ENCODE measurements around the gene OPCML. TPM values are rescaled to one million over a fixed set of nuclear protein-coding genes. Genes with fewer than 3 reads are reported as not detected.

The OPCML gene
- polyA plus RNA-seq, 10 donors = 0.84 to 2.8 (median 1.8) TPM

DNA sequence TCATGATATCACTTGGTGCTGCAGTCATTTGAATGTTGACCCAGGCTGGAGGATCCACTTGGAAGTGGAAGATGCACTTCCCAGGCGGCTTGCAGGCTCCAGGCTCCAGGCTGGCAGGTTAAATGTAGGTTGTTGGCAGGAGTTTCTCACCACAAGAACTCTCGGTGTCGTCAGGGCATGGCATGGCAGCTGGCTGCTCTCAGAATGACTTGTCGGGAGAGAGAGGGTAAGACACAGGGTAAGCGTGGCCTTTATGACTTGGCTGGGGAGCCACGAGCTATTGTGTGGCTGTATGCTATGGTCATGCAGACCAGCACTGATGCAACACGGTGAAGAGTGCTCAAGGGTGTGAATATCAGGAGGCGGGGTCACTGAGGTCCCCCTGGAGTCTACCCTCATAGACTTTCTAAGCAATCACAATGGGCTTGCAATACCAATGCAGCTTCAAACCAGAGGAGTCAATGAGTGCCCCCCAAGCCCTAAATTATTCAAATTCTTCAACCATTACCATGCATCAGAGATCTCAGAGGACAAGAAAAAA lies 1027.7 kb downstream of the OPCML start:
- no peak for DNase-seq

DNA sequence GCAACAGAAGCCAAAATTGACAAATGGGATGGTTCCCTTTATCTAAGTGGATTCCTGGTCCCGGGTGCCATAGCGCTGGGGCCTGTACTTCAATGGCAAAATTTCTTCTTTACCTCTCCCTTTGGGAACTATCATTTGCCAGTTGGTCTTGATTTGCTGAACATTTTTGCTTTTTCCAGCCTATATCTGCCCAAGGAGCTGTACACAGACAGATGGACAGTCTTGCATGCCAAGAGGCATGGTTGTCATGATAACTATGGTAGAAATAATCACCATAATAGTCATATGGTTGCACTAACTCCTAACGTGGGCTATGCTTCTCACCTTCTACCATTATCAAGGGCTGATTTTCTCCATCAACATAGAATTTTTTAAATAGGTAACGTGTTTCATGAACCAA lies 1030.9 kb downstream of the OPCML start:
- DNase-seq = no peak

DNA sequence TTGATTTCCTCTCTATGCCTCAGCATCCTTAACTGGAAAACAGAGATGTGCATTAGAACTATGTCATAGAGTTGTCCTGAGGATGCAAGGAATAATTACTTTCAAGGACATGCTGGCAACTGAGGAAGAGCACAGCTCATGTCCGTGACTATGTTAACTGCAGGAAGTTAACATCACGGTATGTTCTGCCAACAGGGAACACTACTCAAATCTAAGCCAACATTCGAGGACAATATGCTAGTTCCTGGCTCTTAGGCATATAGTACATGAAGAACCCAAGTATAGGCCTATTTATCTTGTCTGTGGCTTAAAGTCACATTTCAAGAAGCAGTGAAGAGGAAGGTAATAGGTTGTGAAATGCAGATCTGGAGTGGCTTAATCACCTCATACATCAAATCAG lies 1032.6 kb downstream of the OPCML start:
- no peak for DNase-seq

DNA sequence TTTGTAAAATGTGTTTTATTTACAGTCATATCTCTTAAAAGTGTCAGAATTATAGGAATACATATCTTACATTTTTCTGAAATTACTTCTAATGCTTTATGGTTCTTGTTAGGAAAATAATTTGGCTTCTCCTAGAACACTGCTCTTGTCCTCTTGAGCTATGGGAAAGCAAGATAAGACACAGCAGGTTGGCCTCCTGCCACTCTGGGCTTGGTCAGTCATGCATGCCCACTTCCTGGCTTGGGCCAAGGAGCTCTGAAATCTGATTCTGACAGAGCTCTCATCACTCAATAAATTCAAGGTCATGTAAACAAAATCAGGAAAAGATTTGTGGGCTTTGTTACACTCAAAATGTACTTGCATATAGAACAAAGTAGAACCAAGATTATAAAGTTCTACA lies 1036.0 kb downstream of the OPCML start:
- no peak for DNase-seq

DNA sequence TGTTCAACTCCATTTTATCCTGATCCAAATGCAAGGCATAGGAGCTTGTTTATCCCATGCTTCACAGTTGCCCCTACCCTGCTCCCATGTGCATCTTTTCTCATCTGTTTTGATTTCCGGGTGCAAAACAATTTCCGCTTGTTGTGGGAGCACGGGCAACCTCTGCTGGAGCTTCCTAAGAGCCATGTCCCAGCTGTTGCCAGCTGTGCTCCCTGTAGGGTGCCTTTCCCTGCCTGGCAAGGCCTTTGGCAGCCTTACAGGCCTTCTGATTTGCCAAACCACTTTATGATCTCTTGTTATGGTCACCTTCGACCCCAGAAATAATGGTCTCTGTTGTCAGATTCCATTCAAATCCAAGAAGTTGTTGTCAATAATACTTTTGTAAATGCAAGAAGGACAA lies 1038.5 kb downstream of the OPCML start:
- peak in 2 of 3 donors; percentile 10 to 44 for DNase-seq

DNA sequence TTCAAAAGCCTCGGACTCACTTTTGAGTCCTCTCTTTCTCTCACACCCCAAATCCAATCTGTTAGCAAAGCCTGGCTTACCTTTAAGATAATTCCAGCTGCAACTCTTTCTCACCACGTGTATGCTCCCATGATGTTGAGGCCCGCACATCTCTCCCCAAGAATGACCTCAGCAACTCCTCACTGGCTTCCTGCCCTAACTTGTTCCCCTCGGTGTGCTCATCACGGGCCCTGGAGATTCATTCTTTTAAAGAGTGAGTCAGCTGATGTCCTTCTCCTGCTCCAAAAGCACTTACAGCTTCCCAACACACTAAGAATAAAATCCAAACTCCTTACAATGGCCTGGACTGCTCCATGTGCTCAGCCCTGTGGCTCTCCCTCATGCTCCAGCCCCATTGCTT lies 1041.3 kb downstream of the OPCML start:
- DNase-seq = peak; percentile 65 to 83 (median 71)

DNA sequence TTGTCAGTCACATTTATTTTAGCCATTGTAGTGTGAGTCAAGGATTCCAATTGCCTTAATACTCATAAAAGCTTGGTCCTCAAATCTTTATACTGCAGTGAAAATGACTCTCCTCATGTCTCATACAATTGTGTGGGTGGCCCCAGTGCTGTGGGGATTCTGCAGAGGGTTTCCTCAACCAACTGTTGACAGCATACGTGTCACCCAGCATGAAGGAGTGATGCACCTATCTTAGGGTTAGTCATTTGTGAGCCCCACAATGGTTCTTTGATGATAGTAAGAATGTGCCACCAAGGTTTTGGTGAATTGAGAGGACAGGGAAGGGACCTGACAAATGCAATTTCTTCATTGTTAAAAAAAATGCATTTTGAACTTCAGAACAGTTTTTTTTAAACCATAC lies 1046.2 kb downstream of the OPCML start:
- no peak for DNase-seq

DNA sequence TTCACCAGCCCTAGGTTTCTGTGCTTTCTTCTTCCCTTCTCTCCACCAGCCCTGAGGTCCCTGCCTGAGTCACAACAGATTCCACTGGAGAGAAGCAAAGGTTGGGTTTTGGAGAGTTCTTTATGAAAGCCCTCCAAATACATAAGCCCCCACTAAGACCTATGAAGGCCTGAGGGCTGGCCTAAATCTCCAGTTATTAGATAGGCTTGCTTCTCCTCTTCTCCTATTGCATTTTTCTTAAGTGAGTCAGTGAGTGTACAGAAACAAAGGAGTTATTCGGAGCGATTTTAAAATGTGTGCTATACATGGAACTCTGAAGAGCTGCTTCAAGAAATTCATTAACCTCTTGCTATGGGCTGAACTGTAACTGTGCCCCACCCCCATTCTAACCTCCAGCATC lies 1057.3 kb downstream of the OPCML start:
- DNase-seq = no peak

DNA sequence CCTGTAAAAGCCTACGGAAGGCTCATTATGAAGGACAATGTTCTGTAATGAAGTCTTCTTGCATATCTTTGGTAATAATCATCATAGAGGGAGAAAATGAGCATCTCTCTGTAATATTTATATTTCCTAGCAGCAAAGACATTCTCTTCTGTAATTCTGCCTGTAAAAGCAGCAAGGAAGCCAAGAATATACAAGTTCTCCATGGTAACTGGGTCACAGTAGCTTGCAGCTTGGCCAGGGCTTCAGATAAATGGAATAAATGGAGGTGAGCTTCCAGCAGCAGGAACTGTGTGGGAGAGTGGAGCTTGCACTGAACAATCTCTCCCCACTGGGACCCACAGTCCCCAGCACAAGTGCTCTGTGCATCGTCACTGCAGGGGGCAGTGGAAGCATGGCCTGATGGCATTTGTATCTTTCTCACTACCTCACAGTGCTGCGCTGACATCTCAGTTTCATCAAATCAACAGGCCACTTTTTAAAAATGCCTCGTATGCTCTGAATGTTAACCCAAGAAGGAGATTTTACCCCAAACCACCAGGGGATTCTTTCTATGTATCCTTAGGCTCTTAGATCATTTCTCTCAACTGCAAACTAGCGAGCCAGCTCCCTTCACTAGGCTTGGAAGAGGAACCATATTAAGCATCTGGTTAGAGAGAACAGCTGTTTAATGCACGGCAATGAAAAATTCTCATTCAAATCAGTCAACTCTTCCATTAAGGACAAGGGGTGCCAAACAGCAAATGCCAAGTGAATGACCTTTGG lies 1059.7 kb downstream of the OPCML start:
- peak; percentile 87 to 96 (median 89) for DNase-seq

DNA sequence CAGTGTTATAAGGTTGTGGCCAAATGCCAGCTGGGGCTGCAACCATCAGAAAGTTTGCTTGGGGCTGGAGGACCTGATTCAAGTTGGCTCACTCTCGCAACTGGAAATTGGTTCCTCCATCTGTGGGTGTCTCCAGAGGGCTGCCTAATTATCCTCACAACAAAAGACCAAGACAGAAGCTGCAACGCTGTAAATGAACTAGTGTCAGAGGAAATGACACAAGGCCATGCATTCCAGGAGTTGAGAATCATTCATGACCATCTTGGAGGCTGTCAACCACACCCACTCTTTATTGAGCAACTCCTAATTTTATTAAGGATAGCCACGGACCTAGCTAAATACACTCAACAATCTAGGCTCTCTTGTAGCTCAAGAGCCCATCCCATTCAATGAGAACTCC lies 1060.8 kb downstream of the OPCML start:
- DNase-seq = peak in 1 of 3 donors; percentile 52

DNA sequence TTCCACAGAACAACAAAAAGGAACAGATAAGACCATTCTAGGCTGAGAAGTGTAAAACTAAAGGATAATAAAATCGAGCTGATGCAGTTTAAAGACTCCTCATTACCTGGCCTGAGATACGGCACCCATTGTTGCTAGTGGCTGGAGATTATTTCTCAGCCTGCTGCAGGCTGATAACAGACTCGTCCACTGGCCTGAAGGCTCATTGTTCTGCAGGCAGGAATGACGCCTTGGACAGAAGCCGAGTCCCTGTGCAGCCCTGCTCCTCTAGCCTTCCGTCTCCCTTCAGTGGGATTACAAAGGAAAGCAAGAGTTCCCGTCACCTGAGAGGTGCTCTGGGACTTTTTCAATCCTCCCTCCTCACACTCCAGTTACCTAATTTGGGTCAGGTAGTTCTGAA lies 1065.3 kb downstream of the OPCML start:
- peak in 1 of 3 donors; percentile 27 for DNase-seq

DNA sequence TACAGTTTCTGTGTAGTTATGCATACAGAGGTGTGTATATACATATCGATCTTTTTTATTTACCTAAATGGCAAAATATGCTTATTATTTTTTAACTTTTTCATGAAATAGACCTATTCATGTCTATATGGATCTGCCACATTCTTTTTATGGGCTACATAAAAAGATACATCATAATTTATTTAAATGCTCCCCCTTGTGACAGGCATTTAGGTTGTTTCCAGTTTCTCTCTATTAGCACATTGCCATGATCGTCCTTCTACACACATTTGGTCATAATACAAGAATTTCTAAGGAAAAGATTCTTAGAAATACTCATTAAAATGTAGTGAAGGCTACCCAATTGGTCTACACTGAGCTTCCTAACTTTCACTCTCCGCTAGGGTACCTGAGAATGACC lies 1067.4 kb downstream of the OPCML start:
- DNase-seq = no peak

DNA sequence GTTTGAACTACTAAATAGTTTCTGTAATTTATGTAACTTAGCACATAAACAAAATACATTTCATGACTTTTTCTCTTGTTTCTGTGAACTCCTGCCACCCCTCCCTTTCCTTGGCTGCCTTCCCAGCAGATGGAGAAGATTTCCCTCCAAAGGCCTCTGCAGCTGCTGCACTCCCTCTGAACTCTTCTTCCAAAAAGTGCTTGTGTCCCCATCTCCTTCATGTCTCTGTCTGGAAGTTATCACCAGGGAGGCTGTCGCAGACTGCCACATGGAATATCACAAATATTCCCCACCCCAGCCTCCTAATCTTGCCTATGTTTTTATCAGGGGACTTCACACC lies 1068.3 kb downstream of the OPCML start:
- DNase-seq = peak; percentile 90 to 97 (median 94)

DNA sequence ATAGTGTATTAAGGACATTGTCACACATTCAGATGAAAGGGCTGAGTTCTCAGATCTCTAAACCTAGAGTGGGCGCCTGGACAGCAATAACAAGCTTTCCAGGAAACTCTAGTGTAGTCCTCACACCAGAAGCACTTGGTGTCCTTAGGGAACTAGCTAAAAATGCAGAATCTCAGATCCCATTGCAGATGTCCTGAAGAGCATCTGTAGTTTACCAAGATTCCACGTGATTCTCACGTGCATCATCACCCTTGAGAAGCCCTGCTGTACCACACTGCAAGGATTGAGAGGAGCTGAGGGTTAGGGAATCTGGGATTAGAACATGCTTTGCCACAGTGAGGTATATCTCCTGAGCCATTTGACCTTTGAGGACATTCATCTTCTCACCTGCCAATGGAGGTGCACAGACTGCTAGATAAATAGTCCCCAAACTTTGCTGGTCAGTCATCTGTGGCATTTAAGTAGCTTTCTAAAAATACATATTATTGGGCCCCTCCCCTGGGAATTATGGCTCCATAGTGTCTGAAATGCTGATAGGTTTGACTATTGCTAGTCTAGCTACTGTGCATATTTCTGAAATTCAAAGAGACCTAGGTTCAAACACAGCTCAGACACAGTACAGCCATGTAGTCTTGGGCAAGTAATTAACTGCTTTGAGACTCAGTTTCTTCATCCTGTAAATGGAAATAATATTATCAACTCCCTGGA lies 1068.9 kb downstream of the OPCML start:
- peak in 2 of 3 donors; percentile 54 to 86 for DNase-seq

DNA sequence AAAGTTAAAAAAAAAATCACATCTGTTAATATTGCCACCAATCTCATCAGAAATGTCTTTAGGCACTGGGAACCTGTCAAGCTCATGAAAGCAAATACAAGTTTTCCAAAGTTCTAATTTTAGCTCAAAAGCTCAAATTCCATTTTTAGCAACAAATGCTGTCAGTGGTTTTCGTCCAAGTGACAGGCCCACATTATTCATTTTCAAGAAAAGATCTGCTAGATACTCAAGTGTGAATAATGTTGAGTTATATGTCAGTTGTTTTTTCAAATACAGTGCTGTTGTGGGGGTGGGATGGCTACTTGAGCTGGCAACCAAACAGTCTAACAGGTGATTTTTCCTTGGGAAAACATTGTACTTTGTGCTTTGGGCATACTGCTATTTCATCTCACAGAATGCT lies 1072.6 kb downstream of the OPCML start:
- no peak for DNase-seq

DNA sequence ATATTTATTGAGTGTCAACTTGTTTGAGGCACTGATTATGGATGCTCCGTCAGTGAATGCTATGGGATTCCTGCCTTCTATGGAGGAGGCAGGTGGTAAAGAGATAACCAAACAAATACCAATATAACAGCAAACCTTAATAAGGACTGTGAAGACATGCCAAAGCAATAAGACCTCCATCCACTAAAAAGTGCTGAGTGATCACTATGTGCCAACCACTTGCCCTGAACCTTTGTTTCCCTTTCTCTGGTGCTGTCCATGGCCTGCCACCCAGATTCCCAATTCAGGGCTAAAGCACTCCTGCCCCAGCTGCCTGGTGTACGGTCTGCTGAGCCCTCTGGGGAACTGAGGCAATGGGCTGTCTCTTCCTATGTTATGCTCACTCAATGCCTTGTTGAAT lies 1074.9 kb downstream of the OPCML start:
- DNase-seq = no peak

DNA sequence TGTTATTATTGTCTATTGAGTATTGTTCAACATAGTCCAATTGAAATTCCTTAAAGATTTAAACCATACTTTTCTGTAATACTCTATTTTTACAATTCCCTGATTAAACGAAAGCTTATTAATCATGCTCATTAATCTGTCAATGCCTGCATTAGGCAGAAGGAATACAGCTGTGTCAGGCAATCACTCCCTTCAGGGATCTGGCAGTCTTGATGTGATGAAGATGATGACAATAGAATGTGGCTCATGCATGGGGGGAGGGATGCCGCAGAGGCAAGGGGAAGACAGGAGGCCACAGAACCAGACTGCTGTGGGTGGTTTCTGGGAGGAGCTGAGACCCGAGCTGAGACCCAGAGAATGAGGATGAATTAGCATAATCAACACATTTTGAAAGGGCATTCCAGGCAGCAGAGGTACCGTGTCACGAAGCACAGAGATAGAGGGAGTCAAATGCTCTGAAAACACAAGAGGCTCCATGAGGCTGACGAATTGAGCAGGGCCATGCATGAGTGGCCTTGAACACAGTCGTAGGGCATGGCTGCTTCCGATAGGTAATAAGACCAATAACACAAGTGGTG lies 1075.5 kb downstream of the OPCML start:
- peak in 1 of 3 donors; percentile 30 for DNase-seq

DNA sequence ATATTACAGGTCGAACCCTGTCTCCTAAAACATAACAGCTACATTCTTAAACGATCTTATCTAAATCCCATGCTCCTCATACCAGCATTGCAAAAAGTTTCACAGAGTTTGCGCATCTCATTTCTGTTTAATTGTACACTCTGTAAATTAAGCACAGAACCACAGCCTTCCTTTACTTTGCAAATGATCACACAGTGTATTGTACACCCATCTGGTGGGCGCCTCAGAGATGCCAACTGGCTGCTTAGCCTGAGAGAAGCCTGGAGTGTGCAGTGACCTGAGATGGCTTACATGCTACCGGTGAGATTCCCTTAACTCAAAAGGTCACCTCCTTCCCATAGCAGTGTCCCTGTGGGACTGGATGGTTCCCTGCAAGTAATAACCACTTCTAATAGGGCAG lies 1077.3 kb downstream of the OPCML start:
- DNase-seq = no peak

DNA sequence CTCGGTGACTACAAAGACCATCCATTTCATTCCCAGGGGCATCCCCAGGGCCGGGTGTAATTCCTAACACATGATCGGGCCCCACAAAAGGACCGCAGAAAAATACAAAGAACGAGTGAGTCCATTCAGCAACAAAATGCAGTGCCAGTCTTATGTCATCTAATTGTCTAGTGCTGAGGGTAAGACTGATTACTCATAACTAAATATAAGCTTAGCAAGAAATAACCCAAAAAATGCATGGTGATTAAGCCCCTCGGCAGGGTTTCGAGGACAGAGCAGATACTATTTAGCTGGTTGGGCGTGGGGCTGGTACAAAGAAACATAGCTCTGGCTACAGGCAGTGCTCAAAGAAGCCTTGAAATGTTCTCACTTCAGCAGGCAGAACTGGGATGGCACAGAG lies 1078.9 kb downstream of the OPCML start:
- peak in 1 of 3 donors; percentile 49 for DNase-seq

DNA sequence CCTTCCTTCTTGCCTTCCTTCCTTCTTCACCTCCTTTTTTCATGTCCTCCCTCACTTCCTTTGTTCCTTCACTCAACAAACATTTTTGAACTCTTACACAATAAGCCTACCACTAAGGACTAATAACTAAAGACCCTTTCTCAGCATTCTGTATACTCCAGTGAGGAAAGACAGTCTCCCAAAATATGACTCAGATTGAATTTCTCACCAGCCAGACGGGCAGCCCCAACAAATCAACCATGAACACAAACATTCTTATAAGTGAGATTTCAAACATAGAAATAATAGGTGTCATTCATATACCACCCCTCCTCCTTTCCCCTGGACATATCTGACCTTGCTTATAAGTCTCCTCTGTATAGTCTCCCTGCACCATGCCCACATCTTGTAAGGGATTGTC lies 1079.7 kb downstream of the OPCML start:
- no peak for DNase-seq

DNA sequence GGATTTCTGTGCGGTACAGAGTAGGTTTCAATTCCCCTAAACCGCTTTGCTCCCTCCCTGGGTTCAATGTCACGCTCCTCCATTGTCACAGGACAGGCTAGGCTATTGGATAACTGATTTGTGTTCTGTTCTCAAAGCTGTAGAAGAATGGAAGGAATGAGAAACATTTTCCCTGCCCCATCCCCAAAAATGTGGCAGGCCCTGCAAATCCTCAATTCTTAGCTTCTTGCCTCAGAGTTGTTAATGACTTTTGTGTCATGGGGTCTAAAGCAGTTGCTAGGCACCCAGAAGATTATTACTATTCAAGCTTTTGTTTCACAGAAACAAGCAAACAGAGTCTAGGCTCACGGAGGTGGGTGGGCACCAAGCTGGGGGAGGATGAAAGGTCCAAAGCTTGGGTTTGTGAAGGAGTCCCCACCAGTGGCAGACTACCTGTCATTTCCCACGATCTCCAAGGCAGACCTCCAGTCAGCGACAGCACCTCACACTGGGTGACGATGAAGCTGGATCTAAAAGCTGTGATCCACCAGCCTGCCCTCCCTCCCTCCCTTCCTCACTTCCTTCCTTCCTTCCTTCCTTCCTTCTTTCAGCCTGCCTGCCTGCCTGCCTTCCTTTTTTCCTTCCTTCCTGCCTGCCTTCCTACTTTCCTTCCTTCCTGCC lies 1080.2 kb downstream of the OPCML start:
- no peak for DNase-seq

DNA sequence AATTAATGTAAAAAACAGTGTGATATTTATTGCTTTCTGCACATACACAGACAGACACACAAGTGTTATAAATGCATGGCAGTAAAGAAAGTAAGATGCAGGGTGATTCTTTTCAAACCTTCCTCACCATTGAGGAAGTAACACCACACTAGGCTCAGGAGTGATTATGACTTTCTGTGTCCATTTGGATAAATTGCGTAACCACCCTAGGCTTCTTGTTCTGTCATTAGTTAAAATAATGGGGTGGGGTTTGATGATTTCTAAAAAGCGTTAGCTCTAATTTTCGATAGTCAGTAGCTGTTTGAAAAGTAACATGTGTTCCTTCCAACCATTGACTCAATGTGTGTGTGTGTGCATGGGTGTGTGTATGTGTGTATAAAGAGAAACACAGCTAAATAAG lies 1081.7 kb downstream of the OPCML start:
- DNase-seq = no peak
